ENCODE data around the gene INPP5J. TPM values are rescaled to one million over a fixed set of nuclear protein-coding genes. Genes with fewer than 3 reads are reported as not detected.
"Not testable (repeated sequence)": the region's sequence is repeated elsewhere in the genome, so short reads cannot be mapped to it uniquely, and the experiment has no call there.

Gene INPP5J
- total and polyA plus RNA-seq, 12 donors, result 0.48 to 8.1 (median 2.3) TPM

- no peaks in the 10 kb centered on the region for H3K27me3 ChIP-seq
- TF ChIP-seq CTCF (IDR thresholded peaks at IDR 0.05), result no peak
- TF ChIP-seq POLR2A (IDR thresholded peaks at IDR 0.05), result no peak
- H3K27ac ChIP-seq, result peak overlapping the region in 4 of 5 donors; percentile 70 to 95 (median 86)
- peak overlapping the region in 3 of 4 donors; percentile 7 to 64 (median 29) for H3K4me3 ChIP-seq
- peaks cover 8 to 19% of the 10 kb centered on the region in 2 donors for H3K4me1 ChIP-seq (replicated peaks in 1 of 2)
- intact Hi-C loops (cut with DNase I), result loop anchor here in 1 of 2 donors (5.0 kb wide), 1 partner anchor 41 kb away; no protein-coding TSS in a partner anchor
- no peaks in the 10 kb centered on the region for H3K9me3 ChIP-seq (replicated peaks in 1 of 3)
- DNase-seq, result peak in 4 of 7 donors; percentile 29 to 56 (median 42)
- H3K36me3 ChIP-seq (replicated peaks in 1 of 2), result peaks cover 0 to 5% of the 10 kb centered on the region in 2 donors
- 53 to 72% (median 65%) methylated on average over 13 to 14 of the region's 14 CpGs for WGBS, 4 donors
Observed at GRCh38 chr22:31106731-31107177, 16.0 kb upstream of the INPP5J start.

- no peaks in the 10 kb centered on the region for H3K9me3 ChIP-seq (replicated peaks in 1 of 3)
- peaks cover 3 to 19% of the 10 kb centered on the region in 2 donors for H3K4me1 ChIP-seq (replicated peaks in 1 of 2)
Observed at GRCh38 chr22:31107178-31107893, 15.4 kb upstream of the INPP5J start, which contains the start of gene SELENOM. SELENOM (minus strand) TSS chr22:31107568; CDS start chr22:31107505, 63 bp downstream.

DNA sequence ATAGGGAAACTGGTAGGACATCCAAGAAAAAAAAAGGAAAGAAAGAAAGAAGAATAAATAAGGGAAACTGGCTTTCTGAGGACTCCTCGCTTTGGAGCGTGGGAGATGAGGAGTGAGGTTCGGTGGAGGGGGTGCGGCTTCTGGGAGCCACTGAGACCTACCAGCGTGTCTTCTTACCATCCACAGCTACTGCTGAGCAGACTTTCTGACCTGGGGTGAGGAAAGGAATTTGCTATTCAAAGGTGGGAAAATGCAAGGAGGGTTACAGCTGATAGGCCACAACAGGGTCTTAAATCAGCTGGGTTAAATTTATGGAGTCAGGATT lies 14.9 kb upstream of the INPP5J start:
- no peaks in the 10 kb centered on the region for H3K9me3 ChIP-seq (replicated peaks in 1 of 3)
- intact Hi-C loops (cut with DNase I), result loop anchor here in 1 of 2 donors (5.0 kb wide), 1 partner anchor 39 kb away; no protein-coding TSS in a partner anchor
- H3K27ac ChIP-seq, result peak overlapping the region in 3 of 5 donors; percentile 40 to 95 (median 69)
- TF ChIP-seq CTCF (IDR thresholded peaks at IDR 0.05), result peak in 1 of 6 experiments; percentile 2
- TF ChIP-seq POLR2A (IDR thresholded peaks at IDR 0.05), result no peak
- H3K27me3 ChIP-seq, result no peaks in the 10 kb centered on the region
- H3K36me3 ChIP-seq (replicated peaks in 1 of 2), result peaks cover 0 to 5% of the 10 kb centered on the region in 2 donors
- H3K4me1 ChIP-seq (replicated peaks in 1 of 2), result peaks cover 3 to 16% of the 10 kb centered on the region in 2 donors
- H3K4me3 ChIP-seq, result peak overlapping the region in 1 of 4 donors; percentile 64
- no peak for DNase-seq
- 0 to 2% (median 0%) methylated on average over 5 of the region's 5 CpGs for WGBS, 4 donors

More at GRCh38 chr22:31107178-31107893, 15.4 kb upstream of the INPP5J start, which contains the start of gene SELENOM:
- Histone ChIP-seq H3K27ac (peak within 1 kb of the TSS in 4 of 5 donors; percentile 70 to 95 (median 86)), H3K36me3 (replicated peaks in 1 of 2) (peaks cover 0 to 5% of the 10 kb centered on the region in 2 donors), H3K27me3 (no peaks in the 10 kb centered on the region), H3K4me3 (peak within 1 kb of the TSS in 3 of 4 donors; percentile 7 to 64 (median 29))
- peak; percentile 70 to 85 for TF ChIP-seq POLR2A (IDR thresholded peaks at IDR 0.05)
- TF ChIP-seq CTCF (IDR thresholded peaks at IDR 0.05), result peak; percentile 86 to 98 (median 94)
- intact Hi-C loops (cut with DNase I), result loop anchor here in 1 of 2 donors (5.0 kb wide), 1 partner anchor 40 kb away; no protein-coding TSS in a partner anchor
- peak; percentile 94 to 98 (median 97) for DNase-seq
- WGBS, 4 donors, result 1 to 10% (median 7%) methylated on average over 15 to 66 of the region's 67 CpGs

DNA sequence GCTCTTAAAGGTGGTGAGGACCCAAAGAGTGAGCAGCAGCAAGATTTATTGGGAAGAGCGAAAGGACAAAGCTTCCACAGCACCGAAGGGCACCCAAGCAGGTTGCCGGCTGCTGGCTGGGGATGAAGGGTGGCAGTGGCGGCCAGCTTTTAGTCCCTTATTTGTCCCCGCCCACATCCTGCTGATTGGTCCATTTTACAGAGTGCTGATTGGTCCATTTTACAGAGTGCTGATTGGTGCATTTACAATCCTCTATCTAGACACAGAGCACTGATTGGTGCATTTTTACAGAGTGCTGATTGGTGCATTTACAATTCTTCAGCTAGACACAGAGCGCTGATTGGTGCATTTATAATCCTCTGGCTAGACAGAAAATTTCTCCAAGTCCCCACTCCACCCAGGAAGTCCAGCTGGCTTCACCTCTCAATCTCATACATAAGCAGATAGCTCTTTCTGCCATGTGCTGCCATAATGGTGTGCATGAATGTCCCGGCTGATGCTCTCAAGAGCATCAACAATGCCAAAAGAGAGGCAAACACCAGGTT lies 10.1 kb upstream of the INPP5J start:
- intact Hi-C loops (cut with DNase I); H3K27ac ChIP-seq; H3K4me3 ChIP-seq; H3K27me3 ChIP-seq; DNase-seq; H3K9me3 ChIP-seq (replicated peaks in 1 of 3); H3K4me1 ChIP-seq (replicated peaks in 1 of 2); H3K36me3 ChIP-seq (replicated peaks in 1 of 2): not testable (repeated sequence)
- WGBS, 4 donors, result 81 to 93% (median 86%) methylated on average over 6 to 7 of the region's 7 CpGs
